Muscle layer of duodenum (tissue), 2 donors: ENCODE data around the gene CBFA2T2.
A peak's percentile ranks its signal among the peaks of the same experiment; 100 is the strongest.

Source experiments
- H3K27ac ChIP-seq: one replicate; pipeline ENCODE4 v1.7.0; 2013; ENCODE audit warnings: mild to moderate bottlenecking, low read length
- H3K27me3 ChIP-seq: one replicate; pipeline ENCODE4 v1.7.0; 2013; ENCODE audit warnings: low read depth, mild to moderate bottlenecking, control low read depth, low read length
- H3K36me3 ChIP-seq, 2 donors: one replicate each; pipeline ENCODE4 v1.7.0; 2013; ENCODE audit warnings: low read length in 2 of 2, control low read depth in 1 of 2, mild to moderate bottlenecking in 1 of 2; ENCODE audit not compliant: insufficient read depth in 2 of 2, control insufficient read depth in 1 of 2
- H3K4me1 ChIP-seq, 2 donors: one replicate each; pipeline ENCODE4 v1.7.0; 2013; ENCODE audit warnings: low read length in 2 of 2, mild to moderate bottlenecking in 2 of 2, control low read depth in 1 of 2, moderate library complexity in 1 of 2; ENCODE audit not compliant: insufficient read depth in 2 of 2, control insufficient read depth in 1 of 2
- H3K4me3 ChIP-seq, 2 donors: one replicate each; pipeline ENCODE4 v1.7.0; 2013; ENCODE audit warnings: low read length in 2 of 2, low read depth in 1 of 2, mild to moderate bottlenecking in 1 of 2
- H3K9me3 ChIP-seq, 2 donors: one replicate each; pipeline ENCODE4 v1.7.0; 2013; ENCODE audit warnings: low read length in 2 of 2, control low read depth in 1 of 2, mild to moderate bottlenecking in 1 of 2; ENCODE audit not compliant: control insufficient read depth in 1 of 2
- donor health status: healthy.

CBFA2T2 gene

DNA sequence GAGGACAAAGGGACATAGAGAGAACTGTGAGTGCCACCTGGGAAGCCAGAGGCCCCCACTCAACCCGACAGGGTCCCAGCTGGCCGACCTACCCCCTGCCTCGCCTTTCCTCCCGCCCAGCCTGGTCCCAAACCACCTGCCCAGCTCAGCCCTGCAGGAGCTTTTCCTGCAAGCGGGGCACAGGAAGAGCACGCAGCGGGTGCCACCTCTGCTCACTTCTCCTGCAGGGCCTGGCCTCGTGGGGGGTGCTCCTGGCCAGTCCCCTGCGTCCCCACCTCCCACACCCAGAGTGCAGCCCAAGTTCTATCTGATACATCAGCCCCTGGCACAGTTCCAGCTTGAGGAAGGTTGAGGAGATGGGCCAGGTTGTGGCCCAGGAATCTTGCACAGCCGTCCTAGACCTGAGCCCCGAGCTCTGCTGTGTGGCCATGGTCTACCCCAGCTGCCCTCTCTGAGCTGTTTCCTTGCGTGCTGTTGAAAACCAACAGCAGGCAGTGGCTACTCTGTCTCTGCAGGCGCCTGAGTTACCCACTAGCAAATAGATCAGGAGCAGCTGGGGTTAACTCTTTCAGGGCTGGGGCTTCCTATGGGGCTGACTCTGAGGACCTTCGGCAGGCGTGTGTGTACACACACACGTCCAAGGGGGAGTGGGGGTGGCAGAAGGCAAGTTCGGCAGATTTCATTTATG lies 182.7 kb downstream of the CBFA2T2 start:
- peaks cover 0 to 4% of the 10 kb centered on the region in 2 donors for H3K36me3 ChIP-seq
- H3K9me3 ChIP-seq: no peaks in the 10 kb centered on the region
- H3K4me3 ChIP-seq: peak overlapping the region; percentile 68 to 70
- no peak overlapping the region for H3K27ac ChIP-seq
- H3K4me1 ChIP-seq: peaks cover 20 to 51% of the 10 kb centered on the region in 2 donors
- no peaks in the 10 kb centered on the region for H3K27me3 ChIP-seq

GRCh38 chr20:33673114-33673409 lies 183.2 kb downstream of the CBFA2T2 start:
- Histone ChIP-seq H3K4me1 (peaks cover 20 to 48% of the 10 kb centered on the region in 2 donors), H3K4me3 (peak overlapping the region; percentile 68 to 70), H3K36me3 (peaks cover 0 to 4% of the 10 kb centered on the region in 2 donors), H3K9me3 (no peaks in the 10 kb centered on the region), H3K27me3 (no peaks in the 10 kb centered on the region), H3K27ac (peak overlapping the region; percentile 45)

- Histone ChIP-seq H3K4me1 (peaks cover 20 to 45% of the 10 kb centered on the region in 2 donors), H3K27ac (peak overlapping the region; percentile 45), H3K4me3 (peak overlapping the region; percentile 68 to 70), H3K36me3 (peaks cover 0 to 4% of the 10 kb centered on the region in 2 donors), H3K9me3 (no peaks in the 10 kb centered on the region), H3K27me3 (no peaks in the 10 kb centered on the region)
These were observed 183.8 kb downstream of the CBFA2T2 start for GRCh38 chr20:33673410-33674293.

- Histone ChIP-seq H3K4me1 (peaks cover 20 to 45% of the 10 kb centered on the region in 2 donors), H3K36me3 (peaks cover 0 to 4% of the 10 kb centered on the region in 2 donors), H3K27ac (peak within 1 kb of the TSS; percentile 78), H3K9me3 (no peaks in the 10 kb centered on the region), H3K4me3 (peak within 1 kb of the TSS; percentile 68 to 70), H3K27me3 (no peaks in the 10 kb centered on the region)
These were observed 184.6 kb downstream of the CBFA2T2 start, which contains the start of gene NECAB3 for GRCh38 chr20:33674294-33675135. NECAB3 (minus strand) TSS chr20:33674428; CDS start chr20:33674352, 76 bp downstream.

DNA sequence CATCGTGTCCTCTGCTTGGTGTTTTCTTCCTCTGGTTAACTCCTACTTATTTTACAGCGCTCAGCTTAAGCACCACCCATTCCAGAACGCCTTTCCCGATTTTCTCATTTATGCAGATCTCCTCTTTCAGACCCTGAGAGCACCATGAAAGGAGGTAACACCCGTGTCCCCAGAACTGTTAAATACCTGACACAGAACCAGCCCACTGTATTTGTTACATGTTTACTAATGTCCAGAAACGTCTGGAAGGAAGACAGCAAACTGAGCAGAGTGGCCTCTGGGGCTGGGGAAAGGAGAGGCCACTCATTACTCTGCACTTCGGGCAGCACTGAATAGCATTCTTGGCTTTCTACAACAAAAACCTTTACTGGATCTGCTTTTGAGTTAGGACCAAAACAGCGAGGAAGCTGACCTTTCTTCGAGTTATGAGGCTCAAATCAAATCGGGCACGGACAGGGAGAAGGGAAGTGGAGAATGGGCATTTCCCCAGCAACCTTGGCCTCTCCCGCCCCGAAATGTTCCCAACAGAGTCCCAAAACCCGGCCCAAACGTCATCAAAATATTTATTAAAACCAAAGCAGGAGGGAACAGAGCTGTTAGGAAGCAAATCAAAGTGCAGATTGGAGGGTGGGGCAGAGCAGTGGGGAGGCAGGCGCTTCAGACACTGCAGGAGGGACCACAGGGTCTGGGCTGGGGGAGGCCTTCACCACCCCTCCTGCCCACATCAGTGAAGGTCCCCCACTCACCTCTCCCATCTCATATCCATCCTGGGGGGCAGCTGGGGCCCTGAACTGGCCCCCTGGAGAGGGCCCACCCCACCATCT lies 185.5 kb downstream of the CBFA2T2 start:
- Histone ChIP-seq H3K27ac (peak overlapping the region; percentile 78), H3K9me3 (no peaks in the 10 kb centered on the region), H3K4me3 (peak overlapping the region; percentile 55 to 62), H3K4me1 (peaks cover 20 to 45% of the 10 kb centered on the region in 2 donors), H3K27me3 (no peaks in the 10 kb centered on the region), H3K36me3 (peaks cover 0 to 4% of the 10 kb centered on the region in 2 donors)

- Histone ChIP-seq H3K36me3 (peaks cover 0 to 2% of the 10 kb centered on the region in 2 donors), H3K4me3 (peak overlapping the region in 1 of 2 donors; percentile 55), H3K27me3 (no peaks in the 10 kb centered on the region), H3K9me3 (no peaks in the 10 kb centered on the region), H3K27ac (peak overlapping the region; percentile 78), H3K4me1 (peaks cover 20 to 45% of the 10 kb centered on the region in 2 donors)
These were observed 186.2 kb downstream of the CBFA2T2 start for GRCh38 chr20:33676121-33676520.

- peaks cover 20 to 45% of the 10 kb centered on the region in 2 donors for H3K4me1 ChIP-seq
These were observed 187.1 kb downstream of the CBFA2T2 start for GRCh38 chr20:33676652-33677645.

DNA sequence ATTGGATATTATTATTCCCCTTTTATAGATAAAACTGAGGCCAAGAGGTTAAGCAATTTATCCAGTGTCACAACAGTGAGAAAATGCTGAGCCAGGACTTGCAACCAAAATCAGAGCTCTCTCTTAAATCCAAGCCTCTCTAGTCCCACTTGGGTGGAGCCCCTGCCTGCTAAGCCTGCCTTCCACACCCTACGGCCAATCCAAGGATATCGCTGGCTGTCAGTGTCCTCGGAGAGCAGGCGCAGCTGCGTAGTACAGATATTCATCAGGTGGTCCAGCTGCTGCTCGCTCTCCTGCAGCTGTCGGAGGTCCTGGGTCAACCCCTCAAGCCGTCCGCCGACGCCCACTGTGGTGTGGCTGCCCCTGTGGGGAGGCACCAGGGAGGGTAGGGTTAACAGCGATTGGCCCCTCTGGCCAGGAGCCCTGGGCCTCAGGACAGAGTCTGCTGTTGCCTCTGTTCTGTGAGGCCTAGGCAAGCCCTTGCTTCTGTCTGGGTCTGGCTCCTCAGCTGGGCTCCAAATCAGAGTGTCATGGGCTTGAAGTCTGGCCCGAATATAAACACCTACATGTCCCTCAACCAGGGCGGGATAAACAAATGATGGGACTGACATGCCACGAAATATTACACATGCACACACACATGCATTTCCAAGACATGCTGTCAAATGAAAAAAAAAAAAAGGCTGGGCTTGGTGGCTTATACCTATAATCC lies 188.3 kb downstream of the CBFA2T2 start:
- no peaks in the 10 kb centered on the region for H3K27me3 ChIP-seq
- no peaks in the 10 kb centered on the region for H3K36me3 ChIP-seq
- H3K4me3 ChIP-seq: no peak overlapping the region
- peaks cover 14 to 35% of the 10 kb centered on the region in 2 donors for H3K4me1 ChIP-seq
- no peaks in the 10 kb centered on the region for H3K9me3 ChIP-seq
- H3K27ac ChIP-seq: no peak overlapping the region

More at GRCh38 chr20:33676652-33677645, 187.1 kb downstream of the CBFA2T2 start:
- no peak overlapping the region for H3K27ac ChIP-seq
- no peak overlapping the region for H3K4me3 ChIP-seq
- H3K9me3 ChIP-seq: no peaks in the 10 kb centered on the region
- H3K27me3 ChIP-seq: no peaks in the 10 kb centered on the region
- H3K36me3 ChIP-seq: no peaks in the 10 kb centered on the region

DNA sequence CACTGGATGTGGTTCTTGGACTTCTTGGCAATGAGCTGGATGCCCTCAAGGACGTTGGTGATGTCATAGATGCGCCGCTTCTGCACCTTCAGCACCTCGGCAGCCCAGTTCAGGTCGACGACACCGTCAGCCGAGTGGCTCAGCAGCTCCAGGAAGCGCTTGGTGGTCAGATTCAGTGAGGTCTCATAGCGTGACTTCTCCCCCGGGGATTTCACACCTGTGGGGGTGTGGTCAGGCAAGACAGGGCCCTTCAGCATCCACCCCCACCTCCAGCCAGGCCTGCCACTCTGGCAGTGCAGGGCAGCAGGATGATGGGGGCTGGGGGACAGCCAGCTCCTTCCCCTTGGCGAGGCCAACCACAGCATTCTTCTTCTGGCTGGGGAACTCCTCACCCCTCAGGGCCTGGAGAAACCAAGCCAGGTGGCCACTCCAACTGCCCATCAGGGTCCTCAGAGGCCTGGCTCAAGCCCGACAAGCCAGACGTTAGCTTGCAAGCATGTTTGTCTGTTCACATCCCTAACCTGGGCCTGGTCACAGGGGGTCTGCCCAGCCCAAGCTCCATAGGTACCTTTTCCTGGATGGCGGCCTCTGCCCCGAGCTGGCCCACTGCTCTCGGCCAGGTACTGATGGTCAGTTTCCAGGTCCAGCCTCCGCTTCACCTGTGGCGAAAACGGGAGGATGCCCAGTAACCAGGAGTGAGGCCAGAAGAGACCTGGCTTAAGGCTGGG lies 190.0 kb downstream of the CBFA2T2 start:
- H3K36me3 ChIP-seq: no peaks in the 10 kb centered on the region
- H3K27me3 ChIP-seq: no peaks in the 10 kb centered on the region
- H3K9me3 ChIP-seq: no peaks in the 10 kb centered on the region
- H3K4me1 ChIP-seq: peaks cover 12 to 27% of the 10 kb centered on the region in 2 donors
- H3K4me3 ChIP-seq: no peak overlapping the region
- H3K27ac ChIP-seq: no peak overlapping the region
